Neural progenitor cell (in vitro differentiated cells): ENCODE measurements around the gene PTPRJ.

Experiments used
- EZH2 ChIP-seq: fragments of 200-600 bp; sonication (generic); IDR thresholded peaks from 2 replicates; pipeline ENCODE4 v1.6.1; 2017; ENCODE audit warnings: antibody characterized with exemption, mild to moderate bottlenecking, moderate library complexity
- TF ChIP-seq, protein P1 (sequence below): fragments of 200-600 bp; sonication (generic); IDR thresholded peaks from 2 replicates; pipeline ENCODE4 v1.5.1; 2017; ENCODE audit warnings: antibody characterized with exemption, mild to moderate bottlenecking

DNA sequence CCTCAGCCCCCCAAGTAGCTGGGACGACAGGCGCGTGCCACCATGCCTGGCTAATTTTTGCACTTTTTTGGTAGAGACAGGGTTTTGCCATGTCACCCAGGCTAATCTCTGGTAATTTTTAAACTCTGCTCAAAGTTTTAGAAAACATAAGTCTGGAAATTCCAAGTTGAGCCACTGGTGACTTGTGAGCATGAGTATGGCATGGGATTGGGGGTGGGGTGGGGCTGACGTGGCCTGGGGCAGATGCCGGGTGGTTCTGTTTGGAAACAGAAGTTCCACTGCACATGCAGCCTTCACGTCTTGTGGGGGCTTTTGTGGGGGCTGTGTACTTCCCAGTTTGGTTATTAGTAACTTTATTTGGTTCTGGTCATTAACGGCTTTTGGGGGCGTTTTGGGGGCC lies 67.3 kb downstream of the PTPRJ start:
- TF ChIP-seq, protein P1, sequence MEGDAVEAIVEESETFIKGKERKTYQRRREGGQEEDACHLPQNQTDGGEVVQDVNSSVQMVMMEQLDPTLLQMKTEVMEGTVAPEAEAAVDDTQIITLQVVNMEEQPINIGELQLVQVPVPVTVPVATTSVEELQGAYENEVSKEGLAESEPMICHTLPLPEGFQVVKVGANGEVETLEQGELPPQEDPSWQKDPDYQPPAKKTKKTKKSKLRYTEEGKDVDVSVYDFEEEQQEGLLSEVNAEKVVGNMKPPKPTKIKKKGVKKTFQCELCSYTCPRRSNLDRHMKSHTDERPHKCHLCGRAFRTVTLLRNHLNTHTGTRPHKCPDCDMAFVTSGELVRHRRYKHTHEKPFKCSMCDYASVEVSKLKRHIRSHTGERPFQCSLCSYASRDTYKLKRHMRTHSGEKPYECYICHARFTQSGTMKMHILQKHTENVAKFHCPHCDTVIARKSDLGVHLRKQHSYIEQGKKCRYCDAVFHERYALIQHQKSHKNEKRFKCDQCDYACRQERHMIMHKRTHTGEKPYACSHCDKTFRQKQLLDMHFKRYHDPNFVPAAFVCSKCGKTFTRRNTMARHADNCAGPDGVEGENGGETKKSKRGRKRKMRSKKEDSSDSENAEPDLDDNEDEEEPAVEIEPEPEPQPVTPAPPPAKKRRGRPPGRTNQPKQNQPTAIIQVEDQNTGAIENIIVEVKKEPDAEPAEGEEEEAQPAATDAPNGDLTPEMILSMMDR = no peak
- TF ChIP-seq EZH2 = no peak
